MM.1S (cell line): ENCODE data around the gene KLF4.

ENCODE experiments used
- CTCF ChIP-seq: fragments of 300-600 bp; sonication (generic); IDR thresholded peaks from 2 replicates; pipeline ENCODE4 v1.5.1; 2016; ENCODE audit warnings: antibody characterized with exemption, low read length, mixed read lengths
- EZH2 ChIP-seq: fragments of 300-600 bp; sonication (generic); optimal IDR thresholded peaks from 2 replicates; pipeline ENCODE3; 2017; ENCODE audit warnings: low read depth, mild to moderate bottlenecking, antibody characterized with exemption, low read length, mixed read lengths
- EZH2phosphoT487 ChIP-seq: fragments of 300-600 bp; sonication (generic); IDR thresholded peaks from 2 replicates; pipeline ENCODE4 v1.6.1; 2018; ENCODE audit warnings: antibody characterized with exemption, low read length

GRCh38 chr9:107513464-107514100, 24.0 kb upstream of the KLF4 start:
- TF ChIP-seq CTCF (no peak), EZH2 (no peak), EZH2phosphoT487 (no peak)
